Calu3 (cell line): ENCODE measurements around the gene MYO3B. TPM values are rescaled to one million over a fixed set of nuclear protein-coding genes. Genes with fewer than 3 reads are reported as not detected.

Source experiments
- BruUV-seq: library from RNA; stranded (reverse); fragments of 400-500 nt; replicated peaks from 2 replicates; lab custom pipeline; 2021; lab: Mats Ljungman, UMichigan
- CTCF ChIA-PET: fragments of 300-600 bp; sonication (Branson Sonifier 250); formaldehyde crosslinking; loops from one replicate; lab custom pipeline; 2022; ENCODE audit warnings: antibody characterized with exemption; lab: Charles Lee
- DNase-seq: peaks from one replicate; pipeline ENCODE4 v3.0.0; 2022
- H3K27ac Mint-ChIP-seq: one replicate; pipeline ENCODE4 v1.8.0; 2022; ENCODE audit warnings: mixed read lengths; ENCODE audit not compliant: unreplicated experiment
- H3K27me3 Mint-ChIP-seq: one replicate; pipeline ENCODE4 v1.8.0; 2022; ENCODE audit warnings: mixed read lengths; ENCODE audit not compliant: unreplicated experiment
- H3K36me3 Mint-ChIP-seq: one replicate; pipeline ENCODE4 v1.8.0; 2022; ENCODE audit warnings: mild to moderate bottlenecking, moderate library complexity, mixed read lengths; ENCODE audit not compliant: insufficient read depth, unreplicated experiment
- H3K4me1 Mint-ChIP-seq: one replicate; pipeline ENCODE4 v1.8.0; 2022; ENCODE audit warnings: mild to moderate bottlenecking, low read depth, mixed read lengths; ENCODE audit not compliant: unreplicated experiment
- H3K4me3 Mint-ChIP-seq: one replicate; pipeline ENCODE4 v1.8.0; 2022; ENCODE audit warnings: mild to moderate bottlenecking, low read depth, moderate library complexity, mixed read lengths; ENCODE audit not compliant: unreplicated experiment
- H3K9me3 Mint-ChIP-seq: one replicate; pipeline ENCODE4 v1.8.0; 2022; ENCODE audit warnings: low read depth, mixed read lengths; ENCODE audit not compliant: unreplicated experiment
- CTCF ChIP-seq: fragments of 200-600 bp; IDR thresholded peaks from one replicate; pipeline ENCODE4 v1.8.0; 2022; ENCODE audit warnings: antibody characterized with exemption; ENCODE audit not compliant: unreplicated experiment
- intact Hi-C: fragments of 100-400 bp; cut with micrococcal nuclease; formaldehyde crosslinking; loops from one replicate; pipeline ENCODE4 v1.10.0; 2022; ENCODE audit not compliant: unreplicated experiment
- total RNA-seq: library from RNA; stranded (reverse); gene quantifications from 2 replicates; pipeline ENCODE4 v1.2.3, GENCODE V29; 2022

Gene MYO3B
- total RNA-seq, 1 experiment from 2014 or later = 5.0 TPM

- Mint-ChIP-seq H3K27me3 (no peaks in the 10 kb centered on the region), H3K4me1 (no peaks in the 10 kb centered on the region), H3K36me3 (no peaks in the 10 kb centered on the region), H3K27ac (no peak overlapping the region), H3K9me3 (no peaks in the 10 kb centered on the region), H3K4me3 (no peak overlapping the region)
- BruUV-seq = no TSS peak
- TF ChIP-seq CTCF = no peak
- DNase-seq = no peak
- CTCF ChIA-PET = no interaction called here
- intact Hi-C loops = no loop called here
Measured at GRCh38 chr2:170284205-170284604, 106.3 kb downstream of the MYO3B start.

- CTCF ChIA-PET = no interaction called here
- H3K9me3 Mint-ChIP-seq = peaks cover 7% of the 10 kb centered on the region
- no peaks in the 10 kb centered on the region for H3K4me1 Mint-ChIP-seq
- intact Hi-C loops = no loop called here
- H3K36me3 Mint-ChIP-seq = no peaks in the 10 kb centered on the region
- no TSS peak for BruUV-seq
- no peak for DNase-seq
- no peak overlapping the region for H3K4me3 Mint-ChIP-seq
- H3K27me3 Mint-ChIP-seq = no peaks in the 10 kb centered on the region
- no peak for TF ChIP-seq CTCF
- no peak overlapping the region for H3K27ac Mint-ChIP-seq
Measured at GRCh38 chr2:170288859-170289258, 110.9 kb downstream of the MYO3B start.

- no peaks in the 10 kb centered on the region for H3K36me3 Mint-ChIP-seq
- no TSS peak for BruUV-seq
- no peak for DNase-seq
- H3K27ac Mint-ChIP-seq = no peak overlapping the region
- intact Hi-C loops = no loop called here
- no peak for TF ChIP-seq CTCF
- CTCF ChIA-PET = no interaction called here
- H3K4me3 Mint-ChIP-seq = no peak overlapping the region
- no peaks in the 10 kb centered on the region for H3K4me1 Mint-ChIP-seq
- H3K27me3 Mint-ChIP-seq = no peaks in the 10 kb centered on the region
- H3K9me3 Mint-ChIP-seq = peaks cover 7% of the 10 kb centered on the region
Measured at GRCh38 chr2:170291474-170291873, 113.5 kb downstream of the MYO3B start.

GRCh38 chr2:170292415-170292814, 114.5 kb downstream of the MYO3B start:
- Mint-ChIP-seq H3K36me3 (no peaks in the 10 kb centered on the region), H3K9me3 (peaks cover 7% of the 10 kb centered on the region), H3K27me3 (no peaks in the 10 kb centered on the region), H3K4me1 (no peaks in the 10 kb centered on the region), H3K27ac (no peak overlapping the region), H3K4me3 (no peak overlapping the region)
- BruUV-seq = no TSS peak
- intact Hi-C loops = no loop called here
- no peak for DNase-seq
- CTCF ChIA-PET = no interaction called here
- no peak for TF ChIP-seq CTCF
